ENCODE measurements around the gene CNNM2.

DNA sequence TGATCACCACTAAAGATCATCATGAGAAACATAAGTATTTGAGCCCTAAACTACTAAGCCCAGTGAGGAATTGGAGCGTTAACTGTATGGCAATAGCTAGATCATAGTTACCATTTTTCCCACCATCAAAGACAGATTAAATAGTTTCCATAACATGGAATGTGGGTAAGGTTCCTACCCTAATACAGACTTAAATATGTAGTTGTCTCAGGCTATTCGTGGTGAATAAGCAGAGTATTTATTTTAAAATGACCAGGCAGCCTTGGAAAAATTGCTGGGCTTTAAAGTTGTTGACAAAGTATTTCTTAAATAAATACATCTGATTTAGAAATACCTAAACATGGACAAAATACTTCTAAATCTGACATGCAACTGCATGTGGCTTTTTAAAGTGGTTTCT, 168.2 kb downstream of the CNNM2 start:
- TF ChIP-seq, protein P1, sequence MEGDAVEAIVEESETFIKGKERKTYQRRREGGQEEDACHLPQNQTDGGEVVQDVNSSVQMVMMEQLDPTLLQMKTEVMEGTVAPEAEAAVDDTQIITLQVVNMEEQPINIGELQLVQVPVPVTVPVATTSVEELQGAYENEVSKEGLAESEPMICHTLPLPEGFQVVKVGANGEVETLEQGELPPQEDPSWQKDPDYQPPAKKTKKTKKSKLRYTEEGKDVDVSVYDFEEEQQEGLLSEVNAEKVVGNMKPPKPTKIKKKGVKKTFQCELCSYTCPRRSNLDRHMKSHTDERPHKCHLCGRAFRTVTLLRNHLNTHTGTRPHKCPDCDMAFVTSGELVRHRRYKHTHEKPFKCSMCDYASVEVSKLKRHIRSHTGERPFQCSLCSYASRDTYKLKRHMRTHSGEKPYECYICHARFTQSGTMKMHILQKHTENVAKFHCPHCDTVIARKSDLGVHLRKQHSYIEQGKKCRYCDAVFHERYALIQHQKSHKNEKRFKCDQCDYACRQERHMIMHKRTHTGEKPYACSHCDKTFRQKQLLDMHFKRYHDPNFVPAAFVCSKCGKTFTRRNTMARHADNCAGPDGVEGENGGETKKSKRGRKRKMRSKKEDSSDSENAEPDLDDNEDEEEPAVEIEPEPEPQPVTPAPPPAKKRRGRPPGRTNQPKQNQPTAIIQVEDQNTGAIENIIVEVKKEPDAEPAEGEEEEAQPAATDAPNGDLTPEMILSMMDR (conservative IDR thresholded peaks at IDR 0.05), result no peak
- TF ChIP-seq ZFX (IDR thresholded peaks at IDR 0.05), result no peak
